OCI-LY1 (cell line): ENCODE results near the gene PHLPP1.

Experiments used
- H2AFZ ChIP-seq: fragments of 200-600 bp; sonication (generic), shearing (Covaris generic); 2 replicates; pipeline ENCODE4 v1.6.0; 2014; ENCODE audit warnings: antibody characterized with exemption, mild to moderate bottlenecking, low read length
- H3F3A ChIP-seq: fragments of 200-600 bp; sonication (generic), shearing (Covaris generic); 2 replicates; pipeline ENCODE4 v1.6.0; 2014; ENCODE audit warnings: mild to moderate bottlenecking, antibody characterized with exemption, low read length, moderate library complexity; ENCODE audit not compliant: insufficient read depth
- H3K27ac ChIP-seq: fragments of 200-600 bp; sonication (generic); 2 replicates; pipeline ENCODE4 v1.5.1; 2014; ENCODE audit warnings: low read length, mixed run types, mild to moderate bottlenecking, low read depth; ENCODE audit not compliant: poor library complexity, severe bottlenecking
- H3K27me3 ChIP-seq: fragments of 200-600 bp; sonication (generic); 2 replicates; pipeline ENCODE4 v1.6.0; 2014; ENCODE audit warnings: antibody characterized with exemption, mild to moderate bottlenecking, low read length, moderate library complexity; ENCODE audit not compliant: insufficient read depth
- H3K36me3 ChIP-seq: fragments of 200-600 bp; sonication (generic); 2 replicates; pipeline ENCODE4 v1.6.1; 2014; ENCODE audit warnings: mild to moderate bottlenecking, antibody characterized with exemption, low read length, moderate library complexity, mixed read lengths; ENCODE audit not compliant: insufficient read depth
- H3K4me1 ChIP-seq: fragments of 200-600 bp; sonication (generic); 2 replicates; pipeline ENCODE4 v1.5.1; 2014; ENCODE audit warnings: mild to moderate bottlenecking, low read length, moderate library complexity; ENCODE audit not compliant: insufficient read depth, severe bottlenecking
- H3K4me2 ChIP-seq: fragments of 200-600 bp; sonication (generic), shearing (Covaris generic); 2 replicates; pipeline ENCODE4 v1.6.1; 2014; ENCODE audit warnings: low read length
- H3K4me3 ChIP-seq: fragments of 200-600 bp; sonication (generic); 2 replicates; pipeline ENCODE4 v1.5.1; 2014; ENCODE audit warnings: low read length, low read depth, mild to moderate bottlenecking, mixed read lengths; ENCODE audit not compliant: poor library complexity, severe bottlenecking
- H3K79me2 ChIP-seq: fragments of 200-600 bp; shearing (Covaris generic); 2 replicates; pipeline ENCODE4 v1.6.1; 2016; ENCODE audit warnings: mixed run types, low read length, mixed read lengths; ENCODE audit not compliant: insufficient read depth
- H3K9ac ChIP-seq: fragments of 200-600 bp; sonication (generic), shearing (Covaris generic); 2 replicates; pipeline ENCODE4 v1.6.1; 2014; ENCODE audit warnings: mild to moderate bottlenecking, low read length, mixed read lengths
- H3K9me2 ChIP-seq: fragments of 200-600 bp; sonication (generic), shearing (Covaris generic); 2 replicates; pipeline ENCODE4 v1.6.1; 2014; ENCODE audit warnings: low read depth, mild to moderate bottlenecking, low read length, mixed read lengths
- H3K9me3 ChIP-seq: fragments of 200-600 bp; shearing (Covaris generic); 2 replicates; pipeline ENCODE4 v1.6.1; 2014; ENCODE audit warnings: low read length, mixed read lengths
- H4K20me1 ChIP-seq: fragments of 200-600 bp; sonication (generic), shearing (Covaris generic); 2 replicates; pipeline ENCODE4 v1.6.0; 2016; ENCODE audit warnings: mild to moderate bottlenecking, low read length; ENCODE audit not compliant: insufficient read depth
- CTCF ChIP-seq: fragments of 200-600 bp; sonication (generic), shearing (Covaris generic); IDR thresholded peaks from 2 replicates; pipeline ENCODE4 v1.5.1; 2017; ENCODE audit warnings: mild to moderate bottlenecking, antibody characterized with exemption, low read length, moderate library complexity, mixed read lengths
- EZH2 ChIP-seq: fragments of 200-600 bp; sonication (generic), shearing (Covaris generic); IDR thresholded peaks from 2 replicates; pipeline ENCODE4 v1.8.0; 2017; ENCODE audit warnings: borderline replicate concordance, mixed run types, mild to moderate bottlenecking, antibody characterized with exemption, low read length, moderate library complexity, mixed read lengths

The PHLPP1 gene

GRCh38 chr18:62799977-62800376, 84.6 kb downstream of the PHLPP1 start:
- H3K9me2 ChIP-seq = no peaks in the 10 kb centered on the region
- H3K36me3 ChIP-seq = no peaks in the 10 kb centered on the region
- no peak overlapping the region for H3K27ac ChIP-seq
- H3K9me3 ChIP-seq = no peaks in the 10 kb centered on the region
- no peaks in the 10 kb centered on the region for H4K20me1 ChIP-seq
- TF ChIP-seq EZH2 (no peak), CTCF (no peak)
- H3K4me3 ChIP-seq = no peak overlapping the region
- H3K9ac ChIP-seq = no peak overlapping the region
- H3K4me2 ChIP-seq = no peak overlapping the region
- H2AFZ ChIP-seq = no peak overlapping the region
- H3K27me3 ChIP-seq = no peaks in the 10 kb centered on the region
- no peaks in the 10 kb centered on the region for H3F3A ChIP-seq
- H3K4me1 ChIP-seq = no peaks in the 10 kb centered on the region
- H3K79me2 ChIP-seq = no peaks in the 10 kb centered on the region

GRCh38 chr18:62802523-62802922, 87.2 kb downstream of the PHLPP1 start:
- H3K79me2 ChIP-seq = no peaks in the 10 kb centered on the region

GRCh38 chr18:62807396-62807795, 92.1 kb downstream of the PHLPP1 start:
- H3K79me2 ChIP-seq = no peaks in the 10 kb centered on the region
- no peak overlapping the region for H3K27ac ChIP-seq
- H3F3A ChIP-seq = no peaks in the 10 kb centered on the region
- no peaks in the 10 kb centered on the region for H3K36me3 ChIP-seq
- H3K9me2 ChIP-seq = no peaks in the 10 kb centered on the region
- H3K27me3 ChIP-seq = no peaks in the 10 kb centered on the region
- H3K4me1 ChIP-seq = no peaks in the 10 kb centered on the region
- no peaks in the 10 kb centered on the region for H4K20me1 ChIP-seq
- H3K9ac ChIP-seq = no peak overlapping the region
- H3K9me3 ChIP-seq = no peaks in the 10 kb centered on the region
- no peak overlapping the region for H3K4me2 ChIP-seq
- TF ChIP-seq CTCF (no peak), EZH2 (no peak)
- no peak overlapping the region for H3K4me3 ChIP-seq
- H2AFZ ChIP-seq = no peak overlapping the region

More at GRCh38 chr18:62802523-62802922, 87.2 kb downstream of the PHLPP1 start:
- peak; percentile 56 for TF ChIP-seq CTCF
- TF ChIP-seq EZH2 = no peak
- no peaks in the 10 kb centered on the region for H3K36me3 ChIP-seq
- H3K4me1 ChIP-seq = no peaks in the 10 kb centered on the region
- H3K9me3 ChIP-seq = no peaks in the 10 kb centered on the region
- H3K4me2 ChIP-seq = no peak overlapping the region
- H3K9ac ChIP-seq = no peak overlapping the region
- no peaks in the 10 kb centered on the region for H3K9me2 ChIP-seq
- H3K27ac ChIP-seq = no peak overlapping the region
- no peak overlapping the region for H3K4me3 ChIP-seq
- H3F3A ChIP-seq = no peaks in the 10 kb centered on the region
- no peaks in the 10 kb centered on the region for H3K27me3 ChIP-seq
- H2AFZ ChIP-seq = no peak overlapping the region
- no peaks in the 10 kb centered on the region for H4K20me1 ChIP-seq
